ENCODE measurements around the gene ZNF22. TPM values are rescaled to one million over a fixed set of nuclear protein-coding genes. Genes with fewer than 3 reads are reported as not detected.

ZNF22 gene
- total RNA-seq, 1 experiment from 2014 or later, result 13.5 TPM

GRCh38 chr10:44967616-44968015, 33.1 kb upstream of the ZNF22 start:
- TF ChIP-seq EZH2 (IDR thresholded peaks at IDR 0.05), result no peak
- no peak for TF ChIP-seq ATF3 (IDR thresholded peaks at IDR 0.05)
- TF ChIP-seq POLR2AphosphoS5 (IDR thresholded peaks at IDR 0.05; ENCODE audit: low read depth, low read length), result no peak
- TF ChIP-seq TCF7L2 (IDR thresholded peaks at IDR 0.05; ENCODE audit: borderline replicate concordance, extremely low read depth, insufficient read depth, insufficient read length), result no peak
- TF ChIP-seq MAX (IDR thresholded peaks at IDR 0.05), result no peak
- no peak for TF ChIP-seq JUND (IDR thresholded peaks at IDR 0.05)
- no peak for TF ChIP-seq ZBTB33 (IDR thresholded peaks at IDR 0.05; ENCODE audit: extremely low read depth, insufficient replicate concordance, low read length)
- TF ChIP-seq REST (IDR thresholded peaks at IDR 0.05; ENCODE audit: low read depth), result no peak
- no peak for TF ChIP-seq SRF (IDR thresholded peaks at IDR 0.05; ENCODE audit: low read depth)
- TF ChIP-seq SP1 (IDR thresholded peaks at IDR 0.05; ENCODE audit: low read depth), result no peak
- no peak for TF ChIP-seq POLR2A (IDR thresholded peaks at IDR 0.05; ENCODE audit: borderline replicate concordance, extremely low read depth, insufficient read depth, insufficient read length)
- TF ChIP-seq SIN3A (IDR thresholded peaks at IDR 0.05; ENCODE audit: low read depth), result no peak
- TF ChIP-seq EZH2phosphoT487 (IDR thresholded peaks at IDR 0.05; ENCODE audit: borderline replicate concordance), result no peak
- H3K27ac ChIP-seq (ENCODE audit: low read depth, low read length), result no peak overlapping the region
- H4K20me1 ChIP-seq (ENCODE audit: insufficient read depth), result no peaks in the 10 kb centered on the region
- no peak overlapping the region for H2AFZ ChIP-seq (ENCODE audit: low read depth, low read length, poor library complexity, severe bottlenecking)
- CTCF ChIA-PET, result no interaction called here
- H3K27me3 ChIP-seq (ENCODE audit: insufficient read depth, low read length), result no peaks in the 10 kb centered on the region
- H3K9me3 ChIP-seq (ENCODE audit: control insufficient read depth in 1 of 2, insufficient read depth in 1 of 2, low read depth in 1 of 2, low read length in 2 of 2), result no peaks in the 10 kb centered on the region
- H3K4me3 ChIP-seq (replicated peaks in 1 of 2; ENCODE audit: low read depth in 1 of 2, low read length in 2 of 2), result no peak overlapping the region
- POLR2A ChIA-PET, result interaction anchor here (3.5 kb wide), 1 partner anchor 11 kb away, joined by 15 read pairs; the partner anchor contains the start of gene DEPP1
- H3K79me2 ChIP-seq (ENCODE audit: insufficient read depth, low read length), result no peaks in the 10 kb centered on the region
- no TSS peak for BruUV-seq (replicated peaks)
- ATAC-seq (no peak), DNase-seq (ENCODE audit: low read depth, low spot score) (no peak)
- H3K4me2 ChIP-seq (ENCODE audit: low read length), result no peak overlapping the region
- RAD21 ChIA-PET (ENCODE audit: low non-redundant PET in 1 of 2, low total read pairs in 2 of 2, uncharacterized antibody in 2 of 2, unreplicated experiment in 2 of 2), result no interaction called here
- no peaks in the 10 kb centered on the region for H3K9me2 ChIP-seq (ENCODE audit: insufficient read depth)
- intact Hi-C loops (cut with micrococcal nuclease), result no loop called here
- H3K4me1 ChIP-seq (ENCODE audit: control insufficient read depth in 1 of 2, insufficient read depth in 2 of 2, low read length in 2 of 2), result peaks cover 0 to 9% of the 10 kb centered on the region in 2 experiments; a peak in 1 of 4 replicates
- H3K36me3 ChIP-seq (ENCODE audit: control insufficient read depth in 1 of 2, insufficient read depth in 2 of 2, low read length in 2 of 2), result no peaks in the 10 kb centered on the region
- H3K9ac ChIP-seq (ENCODE audit: low read length), result no peak overlapping the region
